GM21423 (cell line): ENCODE measurements around the gene UGT3A1.
A peak's percentile ranks its signal among the peaks of the same experiment; 100 is the strongest.
"Not testable (repeated sequence)": the region's sequence is repeated elsewhere in the genome, so short reads cannot be mapped to it uniquely, and the experiment has no call there.

Experiments
- ATAC-seq: cut with Tn5 transposase; IDR thresholded peaks from one replicate; pipeline ENCODE4 v1.9.1; 2021; ENCODE audit warnings: mild to moderate bottlenecking, moderate library complexity; ENCODE audit not compliant: unreplicated experiment

The UGT3A1 gene

DNA sequence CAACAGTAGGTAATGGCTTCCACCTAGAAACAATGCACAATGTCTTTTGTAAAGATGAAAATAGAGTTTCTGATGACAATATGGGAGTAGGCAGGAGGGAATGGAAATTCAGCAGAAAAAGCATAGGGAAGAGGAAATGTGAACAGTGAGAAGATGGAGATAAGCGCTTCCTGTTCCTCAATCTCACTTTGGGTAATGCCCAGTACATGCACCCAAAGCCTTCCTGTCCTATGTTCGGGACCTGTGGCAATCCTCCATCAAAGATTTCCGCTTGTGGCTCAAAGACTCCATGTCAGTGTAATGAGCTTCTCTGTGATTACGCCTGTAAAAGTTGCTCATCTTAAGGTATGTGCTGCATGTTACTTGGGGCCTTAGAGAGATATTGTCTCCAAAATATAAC, 2.7 kb downstream of the UGT3A1 start:
- no peak for ATAC-seq

DNA sequence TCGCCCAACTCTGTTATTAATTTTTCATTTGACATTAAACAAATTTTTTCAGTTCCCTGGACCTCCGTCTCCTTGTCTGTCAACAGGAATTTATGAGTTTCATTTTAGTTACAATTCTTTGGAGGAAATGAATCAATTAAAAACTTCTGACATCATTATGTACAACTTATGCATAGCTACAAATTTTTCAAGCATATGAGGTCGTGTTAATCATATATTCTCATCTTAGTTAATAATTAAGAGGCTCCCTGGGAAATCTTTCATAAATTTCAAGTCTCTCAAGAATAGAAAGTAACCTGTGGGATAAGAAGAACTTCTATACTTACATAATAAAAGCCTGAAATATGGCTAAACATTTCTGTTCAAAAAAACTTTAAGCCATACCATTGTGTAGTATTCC, 3.4 kb downstream of the UGT3A1 start:
- no peak for ATAC-seq

DNA sequence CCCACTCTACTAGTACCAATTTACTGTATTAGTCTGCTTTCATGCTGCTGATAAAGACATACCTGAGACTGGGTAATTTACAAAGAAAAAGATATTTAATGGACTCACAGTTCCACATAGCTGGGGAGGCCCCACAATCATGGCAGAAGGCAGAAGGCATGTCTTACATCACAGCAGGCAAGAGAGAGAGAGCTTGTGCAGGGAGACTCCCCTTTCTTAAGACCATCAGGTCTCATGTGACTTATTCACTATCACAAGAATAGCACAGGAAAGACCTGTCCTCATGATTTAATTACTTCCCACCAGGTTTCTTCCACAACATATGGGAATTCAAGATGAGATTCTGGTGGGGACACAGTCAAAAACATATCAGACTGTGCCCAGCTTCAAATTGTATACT, 11.5 kb downstream of the UGT3A1 start:
- ATAC-seq: no peak

DNA sequence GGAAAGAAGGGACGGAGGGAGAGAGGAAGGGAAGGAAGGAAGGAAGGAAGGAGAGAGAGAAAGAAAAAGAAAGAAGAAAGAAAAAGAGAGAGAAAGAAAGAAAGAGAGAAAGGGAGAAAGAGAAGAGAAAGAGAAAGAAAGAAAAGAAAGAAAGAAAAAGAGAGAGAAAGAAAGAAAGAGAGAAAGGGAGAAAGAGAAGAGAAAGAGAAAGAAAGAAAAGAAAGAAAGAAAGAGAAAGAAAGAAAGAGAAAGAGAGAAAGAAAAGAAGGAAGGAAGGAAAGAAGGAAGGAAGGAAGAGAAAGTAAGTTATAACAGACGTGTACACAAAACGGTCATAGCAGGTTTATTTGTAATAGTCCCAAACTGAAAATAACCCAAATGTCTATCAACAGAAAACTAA, 14.3 kb downstream of the UGT3A1 start:
- not testable (repeated sequence) for ATAC-seq

DNA sequence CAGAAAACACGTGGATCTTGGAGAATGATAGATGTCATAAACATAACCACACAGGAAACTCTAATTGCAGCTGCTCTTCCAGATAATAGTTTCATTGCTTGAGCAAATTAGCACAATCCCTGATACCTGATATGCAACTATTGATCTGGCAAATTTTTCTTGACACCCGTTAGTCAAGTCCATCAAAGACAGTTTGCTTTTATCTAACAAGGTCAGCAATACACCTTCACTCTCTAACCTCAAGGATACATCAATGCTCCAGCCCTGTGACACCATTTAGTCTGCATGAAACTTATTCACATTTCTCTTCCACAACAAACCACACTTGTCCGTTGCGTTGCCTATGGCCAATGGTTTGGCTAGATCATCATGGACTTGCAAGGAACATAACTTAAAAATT, 16.6 kb downstream of the UGT3A1 start:
- ATAC-seq: no peak

DNA sequence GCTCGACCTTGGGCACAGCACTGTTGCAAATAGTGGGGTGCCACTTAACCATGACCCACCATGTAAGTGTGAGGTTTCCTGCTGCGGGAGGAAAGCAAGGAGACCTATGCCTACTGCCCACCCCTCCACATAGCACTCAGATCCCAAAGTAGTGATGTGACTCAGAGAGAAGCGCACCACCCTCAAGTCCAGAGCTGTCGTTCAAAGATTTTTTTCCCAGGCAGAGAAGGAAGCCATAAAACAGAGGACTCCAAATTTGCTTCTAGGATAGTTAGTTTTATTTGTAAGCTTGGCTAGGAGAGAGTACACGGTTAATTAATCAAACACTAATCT, 19.3 kb downstream of the UGT3A1 start:
- no peak for ATAC-seq

DNA sequence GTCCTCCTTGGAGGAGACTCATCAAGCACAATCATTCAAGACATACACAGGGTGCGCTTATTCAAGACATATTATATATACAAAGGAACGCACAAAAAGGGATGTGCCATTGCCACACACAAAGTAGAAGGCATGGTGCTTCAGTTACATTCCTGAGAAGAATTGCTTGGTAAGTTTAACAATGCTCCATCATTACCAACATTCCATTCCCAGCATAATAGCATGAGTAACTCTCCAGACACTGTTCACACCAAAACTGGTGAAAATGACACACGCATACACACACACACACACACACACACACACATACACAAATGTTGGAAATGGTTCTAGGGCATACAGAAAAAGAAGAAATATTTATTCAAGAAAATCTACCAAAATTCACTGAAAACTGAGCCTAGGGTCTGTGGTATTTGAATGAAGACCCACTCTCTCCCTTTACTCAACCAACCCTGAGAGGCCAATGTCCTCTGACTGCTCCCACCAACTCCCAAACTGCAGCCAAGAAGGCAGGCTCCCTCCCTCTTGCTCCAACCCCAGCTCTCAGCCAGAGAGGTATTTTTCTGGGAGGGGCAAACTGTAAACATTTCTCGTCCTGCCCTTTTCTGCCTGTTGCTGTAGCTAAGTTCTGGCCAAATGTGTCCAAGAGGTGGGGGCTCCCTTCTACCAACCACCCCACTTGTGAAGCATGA, 19.9 kb downstream of the UGT3A1 start:
- ATAC-seq: no peak

DNA sequence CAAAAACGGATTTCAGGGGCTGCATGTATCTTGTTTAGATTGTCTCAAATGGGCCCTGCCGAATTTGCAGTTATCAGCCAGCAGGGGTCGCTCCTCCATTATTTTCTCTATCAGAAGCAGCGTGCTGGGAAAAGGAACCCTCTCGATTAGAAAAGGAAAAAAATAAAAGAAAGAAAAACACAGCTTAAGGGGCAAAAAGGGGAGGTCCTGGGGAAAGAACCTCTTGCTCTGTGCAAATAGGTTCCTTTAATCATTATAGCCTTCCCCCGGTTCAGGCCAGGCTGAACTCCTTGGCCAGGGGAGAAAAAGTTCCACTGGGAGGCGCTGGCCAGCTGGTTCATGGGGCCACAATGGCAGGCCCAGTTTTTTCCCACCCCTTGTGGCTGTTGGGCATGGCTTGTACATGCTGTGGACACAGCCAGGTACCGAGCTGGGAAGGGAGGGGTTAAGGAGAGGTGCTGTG, 27.8 kb downstream of the UGT3A1 start:
- no peak for ATAC-seq

DNA sequence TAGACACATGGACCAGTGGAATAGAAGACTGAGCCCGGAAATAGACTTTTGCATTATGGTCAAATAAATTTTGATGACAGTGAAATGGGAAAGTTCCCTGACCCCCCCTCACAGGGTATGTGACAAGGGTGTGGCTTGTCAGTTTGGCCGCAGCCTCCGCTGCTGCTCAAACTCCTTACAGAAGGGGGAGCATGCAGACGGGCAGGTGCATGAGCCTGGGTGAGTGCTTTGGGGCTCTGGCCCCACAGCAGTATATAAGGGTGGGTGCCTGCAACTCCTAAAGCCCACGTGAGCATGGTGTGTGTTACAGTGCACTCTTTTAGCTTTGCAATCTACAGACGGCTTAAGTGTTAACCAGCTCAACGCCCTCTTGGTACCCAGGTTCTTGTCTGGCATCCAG, 30.9 kb downstream of the UGT3A1 start:
- no peak for ATAC-seq

DNA sequence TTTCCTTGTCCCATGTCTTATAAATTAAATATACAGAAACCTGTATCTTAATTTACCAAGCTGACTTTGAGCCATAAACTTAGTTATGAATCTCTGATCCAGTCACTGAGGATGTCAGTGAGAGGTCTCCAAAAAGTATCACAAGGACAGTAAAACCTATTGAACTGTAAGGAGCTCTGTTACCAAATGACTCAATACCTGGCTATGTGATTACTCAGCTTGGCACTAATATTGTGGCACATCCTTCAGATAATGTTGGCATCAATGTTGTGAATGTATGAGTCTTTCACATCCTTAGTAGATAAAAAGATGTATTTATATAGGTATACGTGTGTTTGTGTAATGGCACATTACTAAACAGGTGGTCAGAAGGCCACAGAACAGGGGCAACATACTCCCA, 34.8 kb downstream of the UGT3A1 start:
- no peak for ATAC-seq

DNA sequence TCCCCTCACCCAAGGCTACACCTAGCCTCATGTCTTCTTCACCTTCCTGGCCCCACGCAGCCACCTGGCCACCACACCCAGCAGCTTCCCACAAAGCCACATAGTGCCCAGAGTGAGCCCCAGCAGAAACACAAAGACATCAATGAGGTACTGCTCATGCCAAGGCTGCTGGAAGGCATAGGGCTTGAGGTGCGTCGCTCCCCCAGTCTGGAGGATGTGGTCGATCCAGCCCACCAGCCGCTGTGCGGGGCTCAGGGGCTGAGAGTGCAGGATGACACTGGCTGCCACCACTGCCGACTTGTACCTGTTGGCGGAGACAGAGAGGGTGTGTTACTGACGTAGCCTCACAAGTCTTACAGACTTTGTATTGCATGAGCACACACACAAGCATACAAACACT, 37.0 kb downstream of the UGT3A1 start:
- no peak for ATAC-seq

DNA sequence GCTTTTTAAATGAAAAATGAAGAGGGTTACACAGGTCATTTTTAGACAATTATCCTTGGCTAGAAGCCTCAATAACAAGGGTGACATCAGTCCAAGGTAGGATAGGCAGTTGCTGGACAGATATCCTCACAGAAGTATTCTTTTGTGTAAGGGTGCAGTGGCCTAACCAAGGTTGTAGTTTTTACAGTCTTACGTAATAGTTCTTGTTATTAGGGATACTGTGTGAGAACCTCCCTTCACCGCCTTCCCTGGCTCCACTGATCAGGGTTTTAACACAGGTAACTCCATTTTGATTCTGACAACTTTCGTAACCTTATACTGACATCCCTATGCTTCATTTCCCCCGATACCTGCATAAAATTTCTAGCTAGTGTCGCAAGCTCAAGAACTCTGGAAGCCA, 44.1 kb downstream of the UGT3A1 start:
- no peak for ATAC-seq

DNA sequence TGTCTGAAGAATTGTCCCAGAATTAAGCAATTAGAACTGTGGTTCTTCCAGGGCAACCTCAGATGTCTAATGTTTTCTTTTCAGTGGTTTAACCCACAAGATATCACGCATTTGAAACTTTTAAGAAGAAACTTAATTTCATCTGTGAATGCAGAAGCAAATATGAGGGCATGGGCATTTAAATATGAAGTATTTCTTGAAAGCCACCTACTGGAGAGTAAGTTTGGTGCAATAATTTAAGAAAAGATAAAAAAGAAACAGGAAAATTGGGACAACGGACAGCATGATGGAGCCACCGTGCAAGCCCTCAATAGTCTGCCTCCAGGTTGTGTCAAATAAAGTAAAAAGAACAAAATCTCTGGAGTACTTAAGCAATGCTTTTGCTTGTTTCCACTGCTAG, 51.6 kb downstream of the UGT3A1 start:
- no peak for ATAC-seq

DNA sequence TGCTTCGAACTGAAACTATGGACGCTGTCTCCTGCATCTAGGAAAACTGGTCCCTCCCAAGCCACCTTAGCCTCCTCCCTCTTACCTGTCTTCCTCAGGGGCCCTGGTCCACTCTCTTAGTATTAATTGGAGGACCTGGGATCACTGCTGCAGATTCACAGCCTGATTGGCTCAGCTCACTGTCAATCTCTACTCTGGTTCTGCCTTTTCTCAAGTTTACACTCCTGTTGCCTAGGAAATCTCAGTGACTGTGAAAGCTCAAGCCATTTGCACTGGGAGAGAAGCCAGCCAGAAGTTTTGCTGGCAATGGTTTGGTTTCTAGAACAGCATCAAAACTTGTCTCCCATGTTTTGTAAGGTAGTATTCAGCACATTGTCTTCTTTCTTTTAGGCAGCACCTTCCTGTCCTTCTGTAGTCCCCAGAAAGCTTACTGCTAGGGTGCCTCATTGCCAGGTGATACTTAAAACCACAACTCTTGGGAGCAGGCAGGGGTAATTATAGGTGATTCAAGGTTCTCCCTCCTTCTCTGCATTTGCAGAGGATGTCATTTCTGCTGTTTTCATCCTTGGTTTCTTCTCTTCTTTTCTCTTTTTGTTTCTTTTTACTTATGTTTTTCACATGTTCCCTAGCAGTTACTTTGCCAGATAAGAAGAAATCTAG, 52.5 kb downstream of the UGT3A1 start, which contains the start of gene CAPSL:
Gene CAPSL (minus strand): TSS at position 55 of the 660 bp plus-strand sequence. CDS start 17,502 bp downstream, outside the sequence.
- ATAC-seq: no peak

DNA sequence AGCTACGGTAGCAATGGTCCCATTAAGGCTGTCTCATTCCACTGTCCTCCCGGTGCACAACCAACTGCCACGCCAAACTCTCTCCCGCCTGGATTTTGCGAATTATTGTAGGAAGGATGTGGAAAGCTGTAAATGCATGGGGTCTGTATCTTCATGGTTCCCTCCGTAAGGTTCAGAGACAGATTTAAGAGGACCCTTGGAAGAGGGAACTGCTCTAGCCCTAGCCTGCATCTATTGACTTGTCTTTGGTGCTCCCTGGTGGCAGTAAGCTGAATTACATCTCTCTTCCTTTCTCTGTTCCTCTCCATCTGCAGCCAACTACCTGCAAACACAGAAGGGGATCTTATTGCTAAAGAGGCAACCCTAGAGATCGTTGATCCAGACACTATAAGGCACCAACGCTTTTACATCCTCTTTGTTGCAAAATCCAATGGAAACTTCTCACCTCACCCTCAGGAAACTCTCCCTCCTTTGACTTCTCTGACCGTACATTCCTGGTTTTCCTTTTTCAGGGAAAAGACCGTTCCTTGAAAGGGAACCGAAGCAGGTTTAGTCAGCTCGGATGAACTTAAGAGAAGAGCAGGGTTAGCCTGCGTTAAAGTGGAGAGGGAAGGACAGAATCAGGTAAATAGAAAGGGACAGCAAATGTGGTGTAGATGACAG, 64.7 kb downstream of the UGT3A1 start:
- ATAC-seq: peak; percentile 61

DNA sequence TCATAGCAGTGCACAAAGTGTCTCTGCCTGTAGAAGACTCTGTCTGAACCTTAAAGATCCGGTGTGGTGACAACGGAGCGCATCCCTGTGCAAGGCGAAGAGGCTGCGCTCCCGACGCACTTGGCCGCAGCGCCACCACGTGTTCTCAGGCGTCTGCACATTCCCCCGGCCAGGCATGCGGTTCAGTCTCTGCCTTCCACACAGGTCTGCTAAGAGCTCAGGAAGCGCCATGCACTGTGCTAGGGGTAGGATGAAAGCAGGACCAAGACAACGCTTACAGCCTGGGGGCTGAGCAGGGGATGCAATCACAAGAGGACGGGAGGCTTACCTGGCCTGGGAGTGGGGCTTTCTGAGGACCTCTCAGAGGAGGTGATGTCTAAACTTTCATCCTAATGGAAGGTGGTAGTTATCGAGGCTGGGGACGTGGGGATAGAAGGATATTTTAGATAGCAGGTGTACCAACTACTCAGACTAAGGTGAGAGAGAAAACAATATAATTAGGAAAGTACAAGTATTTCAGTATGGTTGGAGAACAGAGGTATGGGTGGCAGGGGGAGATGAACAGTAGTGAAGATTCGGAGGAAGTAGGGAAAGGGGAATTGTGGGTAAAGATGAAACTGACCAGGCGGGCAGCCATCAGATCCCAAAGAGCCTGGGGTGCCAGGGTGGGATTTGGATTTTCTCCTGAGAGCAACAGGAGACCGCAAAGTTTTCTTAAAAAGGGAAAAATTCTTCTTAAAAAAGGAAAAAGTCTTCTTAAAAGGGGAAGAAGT, 66.1 kb downstream of the UGT3A1 start:
- peak; percentile 78 for ATAC-seq

DNA sequence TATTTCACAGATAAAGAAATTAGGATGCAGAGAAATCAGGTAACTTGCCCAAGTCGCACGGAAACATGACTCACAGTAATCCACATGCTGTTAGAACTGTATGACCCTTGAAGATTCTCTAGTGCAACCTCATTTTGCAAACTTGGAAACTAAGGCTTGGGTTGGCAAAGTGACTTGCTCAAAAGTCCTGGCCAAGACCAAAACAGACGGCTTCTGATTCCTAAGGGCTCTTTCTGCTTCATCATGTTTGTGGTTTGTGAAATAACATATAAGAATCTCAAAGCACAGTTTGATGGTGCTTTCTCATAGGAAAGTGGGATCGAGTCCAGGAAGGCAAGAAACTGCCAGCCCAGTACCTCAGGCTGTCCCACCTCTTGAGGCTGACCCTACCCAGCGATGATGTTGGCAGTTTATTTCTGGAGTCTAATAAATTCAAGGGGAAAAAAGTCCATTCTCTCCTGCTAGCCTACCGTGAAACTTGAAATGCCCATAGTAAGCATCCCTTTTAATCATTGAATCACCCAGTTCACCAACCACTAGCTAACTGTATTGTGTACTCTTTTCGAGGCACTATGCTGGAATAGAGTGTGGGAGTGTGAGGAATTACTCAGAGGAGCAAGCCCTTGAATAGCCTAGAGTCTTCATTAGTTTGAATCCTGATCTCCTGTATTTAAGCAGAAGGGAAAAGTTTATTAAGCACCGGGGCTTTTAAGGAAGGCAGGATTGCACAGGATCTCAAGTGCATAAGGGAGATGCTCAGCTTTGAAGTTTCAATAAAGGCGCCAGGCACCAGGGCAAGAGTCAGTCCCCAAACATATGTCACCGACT, 66.9 kb downstream of the UGT3A1 start:
- ATAC-seq: no peak

DNA sequence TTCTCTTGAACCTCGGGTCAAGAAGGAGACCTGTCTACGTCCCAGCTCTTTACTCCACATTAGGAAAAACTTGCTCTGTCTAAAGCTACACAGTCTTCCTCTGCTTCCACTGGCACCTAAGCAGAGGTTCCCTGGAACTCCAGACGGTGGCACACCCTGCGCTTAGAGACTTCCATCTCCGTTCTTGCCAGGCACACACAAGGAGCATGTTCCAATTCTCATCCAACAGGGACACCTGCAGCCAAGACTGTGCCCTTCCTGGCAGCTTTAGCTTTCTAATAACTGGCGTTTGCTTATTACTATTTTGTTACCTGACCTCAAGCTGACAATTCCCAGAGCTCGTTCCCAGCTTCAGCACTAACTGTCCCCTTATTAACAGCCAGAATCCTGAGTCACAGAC, 68.7 kb downstream of the UGT3A1 start:
- no peak for ATAC-seq

DNA sequence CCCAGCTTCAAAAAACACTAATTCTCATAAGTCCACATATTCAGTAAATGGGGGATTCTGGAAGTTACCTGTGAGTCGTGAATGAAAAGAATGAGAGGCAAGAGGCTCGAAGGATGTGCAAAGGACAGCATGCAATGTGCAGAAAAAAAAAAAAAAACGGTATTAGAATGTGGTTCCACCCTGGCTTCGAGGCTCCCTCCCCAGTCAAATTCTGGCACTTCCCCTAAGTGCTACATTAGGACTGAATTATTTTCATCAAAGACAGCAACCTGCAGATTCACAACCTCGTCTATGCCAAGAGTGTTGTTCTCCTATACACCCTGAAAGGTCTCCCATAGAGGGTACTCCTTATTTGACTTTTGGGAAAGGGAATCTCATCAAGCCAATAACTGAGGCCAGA, 69.3 kb downstream of the UGT3A1 start:
- ATAC-seq: no peak

DNA sequence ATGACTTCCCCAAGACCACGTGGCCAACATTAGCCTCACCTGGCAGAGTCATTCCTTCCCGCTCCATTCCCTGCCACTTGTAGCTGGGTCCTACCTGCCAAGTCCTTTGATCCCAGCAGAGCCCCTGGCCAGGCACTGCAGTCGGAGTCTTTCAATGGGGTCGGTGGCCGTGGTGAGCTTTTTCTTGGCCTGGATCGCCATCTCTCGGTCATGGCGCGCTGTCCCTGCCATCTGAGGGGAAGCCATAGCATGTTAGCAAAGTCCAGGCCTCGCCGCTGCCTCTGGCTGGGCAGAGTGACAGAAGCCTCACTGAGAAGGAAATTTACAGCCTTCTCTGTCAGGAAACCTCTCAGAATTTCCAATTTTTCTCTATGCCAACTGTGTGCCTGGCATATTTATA, 70.3 kb downstream of the UGT3A1 start:
- no peak for ATAC-seq

DNA sequence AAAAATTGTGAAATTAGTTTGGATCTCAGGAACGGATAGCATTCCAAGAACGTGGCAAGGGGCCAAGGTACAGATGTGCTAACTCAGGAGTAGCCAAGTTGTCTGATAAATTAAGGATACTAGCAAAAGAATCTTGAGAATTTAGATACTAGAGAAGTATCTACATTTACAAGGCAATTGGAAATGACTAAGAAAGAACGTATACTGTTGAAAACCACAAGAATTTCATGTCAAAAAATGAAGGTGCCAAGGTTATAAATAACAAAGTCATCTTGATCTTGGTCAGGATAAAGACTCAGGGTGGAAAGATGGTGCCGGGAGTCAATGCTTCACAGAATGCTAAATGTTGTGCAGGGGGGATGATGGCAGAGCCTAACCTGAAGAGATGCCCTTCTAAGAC, 72.0 kb downstream of the UGT3A1 start:
- ATAC-seq: no peak
